Measurements from ENCODE around the gene ARHGEF37.

The ARHGEF37 gene

GRCh38 chr5:149638546-149639241 is 57.4 kb downstream of the ARHGEF37 start:
- no peak overlapping the region for H3K4me3 ChIP-seq (ENCODE audit: control insufficient read depth, low read depth, low read length)
- no peak for DNase-seq (ENCODE audit: low read depth)
- TF ChIP-seq, protein P1, sequence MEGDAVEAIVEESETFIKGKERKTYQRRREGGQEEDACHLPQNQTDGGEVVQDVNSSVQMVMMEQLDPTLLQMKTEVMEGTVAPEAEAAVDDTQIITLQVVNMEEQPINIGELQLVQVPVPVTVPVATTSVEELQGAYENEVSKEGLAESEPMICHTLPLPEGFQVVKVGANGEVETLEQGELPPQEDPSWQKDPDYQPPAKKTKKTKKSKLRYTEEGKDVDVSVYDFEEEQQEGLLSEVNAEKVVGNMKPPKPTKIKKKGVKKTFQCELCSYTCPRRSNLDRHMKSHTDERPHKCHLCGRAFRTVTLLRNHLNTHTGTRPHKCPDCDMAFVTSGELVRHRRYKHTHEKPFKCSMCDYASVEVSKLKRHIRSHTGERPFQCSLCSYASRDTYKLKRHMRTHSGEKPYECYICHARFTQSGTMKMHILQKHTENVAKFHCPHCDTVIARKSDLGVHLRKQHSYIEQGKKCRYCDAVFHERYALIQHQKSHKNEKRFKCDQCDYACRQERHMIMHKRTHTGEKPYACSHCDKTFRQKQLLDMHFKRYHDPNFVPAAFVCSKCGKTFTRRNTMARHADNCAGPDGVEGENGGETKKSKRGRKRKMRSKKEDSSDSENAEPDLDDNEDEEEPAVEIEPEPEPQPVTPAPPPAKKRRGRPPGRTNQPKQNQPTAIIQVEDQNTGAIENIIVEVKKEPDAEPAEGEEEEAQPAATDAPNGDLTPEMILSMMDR (conservative IDR thresholded peaks at IDR 0.05; ENCODE audit: control insufficient read depth, insufficient read depth, low read depth, low read length): no peak

DNA sequence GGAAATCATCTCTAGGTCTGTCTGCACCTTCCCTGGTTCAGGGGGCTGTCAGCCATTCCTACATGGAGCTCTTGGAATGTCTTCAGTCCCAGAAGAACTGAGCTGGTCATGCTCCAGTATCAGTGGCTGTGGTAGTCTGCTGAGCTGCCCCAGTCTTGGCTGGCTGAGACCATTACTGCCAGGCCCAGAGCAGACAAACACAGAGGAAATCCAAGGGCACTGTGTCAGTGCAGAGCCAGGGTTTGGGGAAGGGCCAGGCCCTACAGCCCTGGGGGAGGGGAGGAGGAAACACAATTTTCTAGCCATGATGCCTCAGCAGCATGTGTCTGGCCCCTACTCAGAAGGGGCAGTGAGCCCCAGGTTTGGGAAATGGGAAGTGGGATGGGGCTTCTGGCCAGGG is 58.4 kb downstream of the ARHGEF37 start:
- no peak overlapping the region for H3K4me3 ChIP-seq (ENCODE audit: control insufficient read depth, low read depth, low read length)
- TF ChIP-seq, protein P1 (conservative IDR thresholded peaks at IDR 0.05; ENCODE audit: control insufficient read depth, insufficient read depth, low read depth, low read length): no peak

GRCh38 chr5:149640350-149640999 is 59.2 kb downstream of the ARHGEF37 start:
- H3K4me3 ChIP-seq (ENCODE audit: control insufficient read depth, low read depth, low read length): peak overlapping the region; percentile 12
- TF ChIP-seq, protein P1 (conservative IDR thresholded peaks at IDR 0.05; ENCODE audit: control insufficient read depth, insufficient read depth, low read depth, low read length): no peak
- DNase-seq (ENCODE audit: low read depth): no peak

More for the DNA sequence above, 58.4 kb downstream of the ARHGEF37 start:
- DNase-seq (ENCODE audit: low read depth): no peak

GRCh38 chr5:149641000-149641576 is 59.8 kb downstream of the ARHGEF37 start:
- TF ChIP-seq, protein P1 (conservative IDR thresholded peaks at IDR 0.05; ENCODE audit: control insufficient read depth, insufficient read depth, low read depth, low read length): peak; percentile 8
- DNase-seq (ENCODE audit: low read depth): peak; percentile 93
- peak overlapping the region; percentile 12 for H3K4me3 ChIP-seq (ENCODE audit: control insufficient read depth, low read depth, low read length)

GRCh38 chr5:149641600-149641999 is 60.3 kb downstream of the ARHGEF37 start:
- no peak for DNase-seq (ENCODE audit: low read depth)
- H3K4me3 ChIP-seq (ENCODE audit: control insufficient read depth, low read depth, low read length): no peak overlapping the region
- TF ChIP-seq, protein P1 (conservative IDR thresholded peaks at IDR 0.05; ENCODE audit: control insufficient read depth, insufficient read depth, low read depth, low read length): no peak

DNA sequence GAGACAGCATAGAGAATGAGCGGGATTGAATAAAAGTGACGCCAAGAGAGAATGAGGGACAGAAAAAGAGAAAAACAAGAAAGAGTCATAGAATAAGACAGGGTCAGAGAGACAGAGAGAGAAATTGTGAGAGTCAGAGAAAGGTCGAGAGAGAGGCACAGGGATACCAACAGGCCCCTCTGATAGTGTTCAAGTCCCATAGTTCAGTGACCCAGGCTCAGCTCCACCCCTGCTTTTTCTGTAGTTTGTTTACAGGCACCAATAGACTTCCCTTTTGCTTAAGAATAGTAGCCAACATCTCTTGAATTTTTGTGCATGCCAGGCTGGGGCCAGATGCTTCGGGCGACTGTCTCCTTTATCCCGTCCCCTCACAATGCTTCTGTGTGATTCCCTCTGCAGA is 62.5 kb downstream of the ARHGEF37 start:
- no peak for DNase-seq (ENCODE audit: low read depth)
- no peak overlapping the region for H3K4me3 ChIP-seq (ENCODE audit: control insufficient read depth, low read depth, low read length)
- TF ChIP-seq, protein P1 (conservative IDR thresholded peaks at IDR 0.05; ENCODE audit: control insufficient read depth, insufficient read depth, low read depth, low read length): no peak
